GM12865 (cell line): ENCODE results near the gene S100A7.

Experiments
- DNase-seq: peaks from one replicate; pipeline ENCODE4 v3.0.0; 2010; ENCODE audit warnings: low read depth
- H3K4me3 ChIP-seq: 2 replicates; pipeline ENCODE4 v1.5.1; 2011; ENCODE audit warnings: mild to moderate bottlenecking, low read depth, low read length, control low read depth
- TF ChIP-seq, protein P1 (sequence below): IDR thresholded peaks from 2 replicates; pipeline ENCODE4 v1.5.1; 2011; ENCODE audit warnings: low read length, control low read depth, low read depth, inconsistent platforms; ENCODE audit not compliant: insufficient read depth; ENCODE audit errors: missing control alignments

Gene S100A7

GRCh38 chr1:153505576-153505975 lies 45.1 kb upstream of the S100A7 start:
- H3K4me3 ChIP-seq, result no peak overlapping the region
- DNase-seq, result no peak
- TF ChIP-seq, protein P1, sequence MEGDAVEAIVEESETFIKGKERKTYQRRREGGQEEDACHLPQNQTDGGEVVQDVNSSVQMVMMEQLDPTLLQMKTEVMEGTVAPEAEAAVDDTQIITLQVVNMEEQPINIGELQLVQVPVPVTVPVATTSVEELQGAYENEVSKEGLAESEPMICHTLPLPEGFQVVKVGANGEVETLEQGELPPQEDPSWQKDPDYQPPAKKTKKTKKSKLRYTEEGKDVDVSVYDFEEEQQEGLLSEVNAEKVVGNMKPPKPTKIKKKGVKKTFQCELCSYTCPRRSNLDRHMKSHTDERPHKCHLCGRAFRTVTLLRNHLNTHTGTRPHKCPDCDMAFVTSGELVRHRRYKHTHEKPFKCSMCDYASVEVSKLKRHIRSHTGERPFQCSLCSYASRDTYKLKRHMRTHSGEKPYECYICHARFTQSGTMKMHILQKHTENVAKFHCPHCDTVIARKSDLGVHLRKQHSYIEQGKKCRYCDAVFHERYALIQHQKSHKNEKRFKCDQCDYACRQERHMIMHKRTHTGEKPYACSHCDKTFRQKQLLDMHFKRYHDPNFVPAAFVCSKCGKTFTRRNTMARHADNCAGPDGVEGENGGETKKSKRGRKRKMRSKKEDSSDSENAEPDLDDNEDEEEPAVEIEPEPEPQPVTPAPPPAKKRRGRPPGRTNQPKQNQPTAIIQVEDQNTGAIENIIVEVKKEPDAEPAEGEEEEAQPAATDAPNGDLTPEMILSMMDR, result no peak

DNA sequence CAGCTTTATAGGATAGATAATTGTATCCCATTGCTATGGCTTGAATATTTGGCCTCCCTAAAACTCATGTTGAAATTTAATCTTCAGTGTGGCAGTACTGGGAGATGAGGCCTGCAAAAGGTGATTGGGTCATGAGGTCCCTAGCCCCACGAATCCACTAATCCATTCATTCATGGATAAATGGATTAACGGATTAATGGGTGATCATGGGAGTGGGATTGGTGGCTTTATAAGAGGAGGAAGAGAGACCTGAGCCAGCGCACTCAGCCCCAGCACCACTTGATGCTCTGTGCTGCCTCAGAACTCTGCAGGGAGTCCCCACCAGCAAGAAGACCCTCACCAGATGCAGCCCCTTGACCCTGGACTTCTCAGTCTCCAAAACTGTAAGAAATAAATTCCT lies 43.3 kb upstream of the S100A7 start:
- DNase-seq, result no peak
- TF ChIP-seq, protein P1, result no peak
- no peak overlapping the region for H3K4me3 ChIP-seq

DNA sequence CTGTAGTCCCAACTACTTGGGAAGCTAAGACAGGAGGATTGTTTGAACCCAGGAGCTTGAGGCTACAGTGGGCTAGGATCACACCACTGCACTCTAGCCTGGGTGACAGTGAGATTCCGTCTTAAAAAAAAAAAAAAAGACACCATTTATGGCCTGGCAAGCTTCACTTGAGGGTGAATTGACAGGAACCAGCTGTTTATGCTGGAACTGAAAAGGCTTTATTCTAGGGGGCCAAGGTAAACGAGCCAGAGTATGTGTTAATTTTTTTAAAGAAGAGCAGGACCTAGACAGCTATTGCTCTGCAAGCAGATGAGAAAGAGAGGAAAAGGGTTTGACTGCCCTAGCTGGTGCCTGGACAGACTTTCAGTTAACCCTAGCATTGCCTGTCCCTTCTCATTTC lies 38.3 kb upstream of the S100A7 start:
- TF ChIP-seq, protein P1, result no peak
- no peak for DNase-seq
- no peak overlapping the region for H3K4me3 ChIP-seq

- TF ChIP-seq, protein P1, result no peak
- H3K4me3 ChIP-seq, result no peak overlapping the region
- no peak for DNase-seq
Measured at GRCh38 chr1:153495536-153495935, 35.1 kb upstream of the S100A7 start.

GRCh38 chr1:153494976-153495535 lies 34.6 kb upstream of the S100A7 start:
- peak; percentile 69 for DNase-seq
- TF ChIP-seq, protein P1, result peak; percentile 90
- no peak overlapping the region for H3K4me3 ChIP-seq

GRCh38 chr1:153493343-153493960 lies 33.0 kb upstream of the S100A7 start:
- no peak for DNase-seq
- TF ChIP-seq, protein P1, result no peak
- no peak overlapping the region for H3K4me3 ChIP-seq
